ENCODE data around the gene TOX2. TPM values are rescaled to one million over a fixed set of nuclear protein-coding genes. Genes with fewer than 3 reads are reported as not detected.
A peak's percentile ranks its signal among the peaks of the same experiment; 100 is the strongest.

The TOX2 gene
- total and polyA plus RNA-seq, 2 of the 4 experiments (the other 2 are of a cell fraction): 1.3 to 17.5 TPM

DNA sequence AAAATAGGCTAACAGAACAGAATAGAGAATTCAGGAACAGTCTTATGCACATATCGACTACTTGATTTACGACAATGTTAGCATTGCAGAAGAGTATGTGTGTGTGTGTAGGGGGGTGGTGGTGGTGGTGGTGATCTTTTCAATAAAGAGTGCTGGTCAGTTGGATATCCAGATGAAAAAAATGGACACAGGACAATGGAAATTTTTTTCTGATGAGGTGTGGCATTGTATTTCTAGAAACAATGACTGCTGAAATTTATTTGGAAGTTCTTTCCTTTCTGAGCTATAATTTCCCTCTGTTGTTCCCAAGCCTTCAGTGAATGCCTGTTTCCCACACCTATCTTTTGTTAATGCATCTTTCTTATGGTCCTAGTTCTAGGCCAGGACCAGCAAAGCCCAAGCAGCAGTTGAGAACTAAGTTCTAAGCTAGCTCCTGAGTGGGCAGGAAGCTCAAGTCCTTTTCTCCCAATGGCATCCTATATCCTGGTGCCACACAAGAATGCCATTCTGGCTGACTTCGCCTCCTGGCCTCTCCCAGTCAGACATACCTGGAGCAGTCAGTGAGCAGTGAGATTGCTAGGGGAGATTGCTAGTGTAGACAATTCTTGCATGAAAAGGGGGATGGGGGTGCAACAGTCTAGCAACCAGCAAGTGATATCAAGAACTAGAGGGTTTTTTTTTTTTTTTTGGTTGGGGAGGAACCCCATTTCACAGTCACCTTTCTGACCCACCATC, 1.2 kb upstream of the TOX2 start:
- Histone ChIP-seq H3K4me1 (ENCODE audit: control insufficient read depth, insufficient read depth, low read length) (peaks cover 7% of the 10 kb centered on the region; the same call in 1 of the 2 replicates), H3K4ac (ENCODE audit: low read depth, low read length) (no peak overlapping the region), H4K8ac (ENCODE audit: low read depth in 2 of 2, low read length in 2 of 2) (no peak overlapping the region), H4K91ac (ENCODE audit: insufficient read depth, low read depth, low read length) (no peak overlapping the region), H2BK20ac (ENCODE audit: low read depth, low read length) (no peak overlapping the region), H2AFZ (replicated peaks; ENCODE audit: low read length, poor library complexity) (peak overlapping the region; percentile 28), H3K79me1 (ENCODE audit: low read depth in 1 of 2, low read length in 2 of 2) (peaks cover 15 to 33% of the 10 kb centered on the region in 2 experiments; a peak in 3 of 4 replicates), H4K5ac (ENCODE audit: low read depth, low read length) (no peak overlapping the region; the same call in 1 of the 2 replicates), H3K9me3 (ENCODE audit: control insufficient read depth, insufficient read depth, low read length) (peaks cover 8% of the 10 kb centered on the region), H3K9ac (ENCODE audit: low read depth, low read length) (no peak overlapping the region), H2AK9ac (replicated peaks; ENCODE audit: low read depth, low read length, poor library complexity) (peak overlapping the region; percentile 12), H3K9me1 (ENCODE audit: insufficient read depth, low read length) (peaks cover 7% of the 10 kb centered on the region; the same call in 1 of the 2 replicates), H3K4me3 (ENCODE audit: insufficient read depth, low read depth, low read length) (no peak overlapping the region), H3K14ac (replicated peaks; ENCODE audit: low read depth, low read length) (no peak overlapping the region), H4K20me1 (ENCODE audit: insufficient read depth, low read length) (peaks cover 18% of the 10 kb centered on the region), H2BK120ac (ENCODE audit: low read depth, low read length) (no peak overlapping the region), H2BK15ac (ENCODE audit: low read depth, low read length) (no peak overlapping the region; the same call in 2 of the 3 replicates), H3K27ac (ENCODE audit: insufficient read depth, low read length) (no peak overlapping the region), H3K18ac (ENCODE audit: low read depth, low read length) (no peak overlapping the region), H2AK5ac (ENCODE audit: low read depth, low read length) (no peak overlapping the region), H3K23ac (ENCODE audit: low read depth, low read length) (no peak overlapping the region), H2BK5ac (ENCODE audit: low read depth, low read length, poor library complexity, severe bottlenecking) (no peak overlapping the region), H3K36me3 (ENCODE audit: control insufficient read depth, insufficient read depth, low read length) (no peaks in the 10 kb centered on the region), H3K4me2 (ENCODE audit: low read depth, low read length) (no peak overlapping the region), H3K56ac (ENCODE audit: extremely low read depth, insufficient read depth, low read length) (no peak overlapping the region), H3K27me3 (ENCODE audit: control insufficient read depth, insufficient read depth, low read length) (no peaks in the 10 kb centered on the region)
- no peak for ATAC-seq (ENCODE audit: low read depth)
- no TSS peak for BruUV-seq (replicated peaks)
- intact Hi-C loops (cut with micrococcal nuclease) (loop anchor here (2.0 kb wide), 1 partner anchor 167 kb away; no protein-coding TSS in a partner anchor), dilution Hi-C loops (cut with HindIII; ENCODE audit: low sequenced_read_pairs, unreplicated experiment) (no loop called here), in situ Hi-C loops (cut with MboI; ENCODE audit: low sequenced_read_pairs) (loop anchor here (10.0 kb wide), 1 partner anchor 159 kb away; no protein-coding TSS in a partner anchor)
- CTCF ChIA-PET: interaction anchor here (0.7 kb wide), 1 partner anchor 169 kb away, joined by 4 read pairs; no protein-coding TSS in a partner anchor
- DNase-seq: no peak
- TF ChIP-seq CHD1 (IDR thresholded peaks at IDR 0.05; ENCODE audit: low read depth, low read length) (no peak), FOS (IDR thresholded peaks at IDR 0.05; ENCODE audit: low read depth, low read length) (no peak), NFE2L2 (IDR thresholded peaks at IDR 0.05; ENCODE audit: low read depth, low read length) (no peak), RAD21 (IDR thresholded peaks at IDR 0.05; ENCODE audit: low read length) (no peak)
- TF ChIP-seq, protein P1, sequence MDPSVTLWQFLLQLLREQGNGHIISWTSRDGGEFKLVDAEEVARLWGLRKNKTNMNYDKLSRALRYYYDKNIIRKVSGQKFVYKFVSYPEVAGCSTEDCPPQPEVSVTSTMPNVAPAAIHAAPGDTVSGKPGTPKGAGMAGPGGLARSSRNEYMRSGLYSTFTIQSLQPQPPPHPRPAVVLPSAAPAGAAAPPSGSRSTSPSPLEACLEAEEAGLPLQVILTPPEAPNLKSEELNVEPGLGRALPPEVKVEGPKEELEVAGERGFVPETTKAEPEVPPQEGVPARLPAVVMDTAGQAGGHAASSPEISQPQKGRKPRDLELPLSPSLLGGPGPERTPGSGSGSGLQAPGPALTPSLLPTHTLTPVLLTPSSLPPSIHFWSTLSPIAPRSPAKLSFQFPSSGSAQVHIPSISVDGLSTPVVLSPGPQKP (IDR thresholded peaks at IDR 0.05; ENCODE audit: borderline replicate concordance, low read depth, low read length): no peak
- POLR2A ChIA-PET (ENCODE audit: unreplicated experiment): no interaction called here
- 92% methylated on average over 2 of the region's 3 CpGs; no CpG with 5 or more reads in 1 of the 2 experiments for WGBS, 2 experiments (ENCODE audit: extremely low coverage in 2 of 2, insufficient read length in 1 of 2)

All from IMR-90 (cell line).